Left kidney (tissue), 2 donors: Measurements from ENCODE around the gene CELSR3. TPM values are rescaled to one million over a fixed set of nuclear protein-coding genes. Genes with fewer than 3 reads are reported as not detected.

ENCODE experiments used
- DNase-seq: peaks from one replicate; pipeline ENCODE4 v3.0.0-alpha.2; 2013
- polyA plus RNA-seq: library from polyadenylated mRNA; unstranded; fragments of 120-200 nt; gene quantifications from one replicate; pipeline ENCODE4 v1.2.1, GENCODE V29; 2013; ENCODE audit not compliant: insufficient read length

Gene CELSR3
- polyA plus RNA-seq, 1 donor = 1.1 TPM

GRCh38 chr3:48599509-48600285, 63.0 kb downstream of the CELSR3 start:
- DNase-seq = no peak

GRCh38 chr3:48599077-48599501, 63.6 kb downstream of the CELSR3 start:
- no peak for DNase-seq

GRCh38 chr3:48598323-48599076, 64.2 kb downstream of the CELSR3 start:
- DNase-seq = peak; percentile 84

GRCh38 chr3:48597408-48597800, 65.3 kb downstream of the CELSR3 start:
- no peak for DNase-seq

GRCh38 chr3:48596676-48597407, 65.8 kb downstream of the CELSR3 start:
- DNase-seq = no peak

- DNase-seq = no peak
These were observed 66.5 kb downstream of the CELSR3 start for GRCh38 chr3:48596157-48596556.

GRCh38 chr3:48595526-48596121, 67.1 kb downstream of the CELSR3 start:
- peak; percentile 31 for DNase-seq

- no peak for DNase-seq
These were observed 67.6 kb downstream of the CELSR3 start, which contains the start of gene COL7A1 for GRCh38 chr3:48595075-48595525. COL7A1 (minus strand) TSS chr3:48595329; CDS start chr3:48595159, 170 bp downstream.

GRCh38 chr3:48594417-48595049, 68.2 kb downstream of the CELSR3 start:
- no peak for DNase-seq

- DNase-seq = no peak
These were observed 69.3 kb downstream of the CELSR3 start for GRCh38 chr3:48593337-48593736.

GRCh38 chr3:48592519-48593087, 70.1 kb downstream of the CELSR3 start:
- no peak for DNase-seq

GRCh38 chr3:48591886-48592518, 70.7 kb downstream of the CELSR3 start:
- no peak for DNase-seq

- no peak for DNase-seq
These were observed 71.2 kb downstream of the CELSR3 start for GRCh38 chr3:48591436-48591835.

- DNase-seq = no peak
These were observed 74.5 kb downstream of the CELSR3 start for GRCh38 chr3:48588230-48588629.

GRCh38 chr3:48587686-48588085, 75.0 kb downstream of the CELSR3 start:
- no peak for DNase-seq

Other genes with a start within 250 kb of the CELSR3 start
- gene PLXNB1, start 232.8 kb downstream of the CELSR3 start, polyA plus RNA-seq = 222 TPM
- gene CCDC51, start 222.8 kb downstream of the CELSR3 start, polyA plus RNA-seq = 24.6 TPM
- gene TMA7, start 222.6 kb downstream of the CELSR3 start, polyA plus RNA-seq = 240 TPM
- 15.7 TPM for gene ATRIP, start 216.1 kb downstream of the CELSR3 start, polyA plus RNA-seq
- 90.9 TPM for gene SHISA5, start 158.7 kb downstream of the CELSR3 start, polyA plus RNA-seq
- gene PFKFB4, start 106.1 kb downstream of the CELSR3 start, polyA plus RNA-seq = 4.3 TPM
- gene UCN2, start 99.1 kb downstream of the CELSR3 start, polyA plus RNA-seq = 0.37 TPM
- gene COL7A1, start 67.6 kb downstream of the CELSR3 start, polyA plus RNA-seq = 21.6 TPM
- gene UQCRC1, start 53.2 kb downstream of the CELSR3 start, polyA plus RNA-seq = 269 TPM
- not detected for gene TMEM89, start 41.1 kb downstream of the CELSR3 start, polyA plus RNA-seq
- 31.8 TPM for gene SLC26A6, start 27.4 kb downstream of the CELSR3 start, polyA plus RNA-seq
- 16.2 TPM for gene NCKIPSD, start 23.0 kb upstream of the CELSR3 start, polyA plus RNA-seq
- 241 TPM for gene IP6K2, start 54.3 kb upstream of the CELSR3 start, polyA plus RNA-seq
- gene PRKAR2A, start 185.0 kb upstream of the CELSR3 start, polyA plus RNA-seq = 47.8 TPM
- 20.9 TPM for gene SLC25A20, start 236.0 kb upstream of the CELSR3 start, polyA plus RNA-seq